Testis (tissue), 2 donors: ENCODE measurements around the gene HSPB6.

ENCODE experiments used
- CTCF ChIP-seq, 3 experiments: fragments of 450-650 bp in 2 of 3; fragments of 200-600 bp in 1 of 3; sonication (generic) in 1 of 3; IDR thresholded peaks; one replicate each; pipeline ENCODE4 v1.5.1; 2016 to 2019; ENCODE audit warnings: antibody characterized with exemption in 3 of 3, mild to moderate bottlenecking in 2 of 3, moderate library complexity in 1 of 3
- POLR2A ChIP-seq: fragments of 450-650 bp; IDR thresholded peaks from one replicate; pipeline ENCODE4 v1.6.1; 2017; ENCODE audit warnings: antibody characterized with exemption, mild to moderate bottlenecking, moderate library complexity

- no peak for TF ChIP-seq CTCF (IDR thresholded peaks at IDR 0.05)
- no peak for TF ChIP-seq POLR2A
These were observed 11.3 kb downstream of the HSPB6 start, which contains the start of the genes PSENEN and U2AF1L4 for GRCh38 chr19:35745328-35746086.
